AG09319 (cell line): ENCODE data around the gene LINC00305.

Experiments used
- DNase-seq: peaks from one replicate; pipeline ENCODE4 v3.0.0-alpha.2; 2010; ENCODE audit warnings: low read depth; ENCODE audit errors: extremely low read depth
- CTCF ChIP-seq: IDR thresholded peaks from 2 replicates; pipeline ENCODE4 v1.5.1; 2011; ENCODE audit warnings: low read depth, mild to moderate bottlenecking, inconsistent platforms, low read length, moderate library complexity

Gene LINC00305

GRCh38 chr18:64142904-64143303 is 6.0 kb downstream of the LINC00305 start:
- no peak for TF ChIP-seq CTCF
- DNase-seq, result no peak

GRCh38 chr18:64137914-64138313 is 11.0 kb downstream of the LINC00305 start:
- DNase-seq, result no peak
- TF ChIP-seq CTCF, result no peak

- DNase-seq, result no peak
- TF ChIP-seq CTCF, result no peak
Observed at GRCh38 chr18:64134044-64134747, 14.7 kb downstream of the LINC00305 start.

GRCh38 chr18:64132871-64133270 is 16.0 kb downstream of the LINC00305 start:
- TF ChIP-seq CTCF, result no peak
- DNase-seq, result no peak

GRCh38 chr18:64131314-64131713 is 17.6 kb downstream of the LINC00305 start:
- no peak for TF ChIP-seq CTCF
- DNase-seq, result no peak

GRCh38 chr18:64127172-64127571 is 21.7 kb downstream of the LINC00305 start:
- no peak for TF ChIP-seq CTCF
- DNase-seq, result no peak

- no peak for DNase-seq
- no peak for TF ChIP-seq CTCF
Observed at GRCh38 chr18:64119916-64120315, 29.0 kb downstream of the LINC00305 start.
